H1 (cell line): ENCODE results near the gene MCEE. TPM values are rescaled to one million over a fixed set of nuclear protein-coding genes. Genes with fewer than 3 reads are reported as not detected.

ENCODE experiments used
- CTCF ChIA-PET: fragments of 300-600 bp; sonication (Branson Sonifier 250); formaldehyde crosslinking; loops from one replicate; lab custom pipeline; 2021; ENCODE audit not compliant: partially characterized antibody; lab: Charles Lee
- POLR2A ChIA-PET: fragments of 300-600 bp; sonication (Branson Sonifier 250); formaldehyde crosslinking; loops from one replicate; lab custom pipeline; 2021; ENCODE audit warnings: inconsistent platforms; ENCODE audit not compliant: partially characterized antibody; lab: Charles Lee
- DNase-seq, 2 experiments: peaks; one replicate each; pipeline versions ENCODE4 v3.0.0 to v3.0.0-alpha.2; 2010 to 2022; ENCODE audit warnings: low spot score in 2 of 2, low read depth in 1 of 2, mixed read lengths in 1 of 2
- FAIRE-seq: peaks from 2 replicates; lab custom pipeline; 2011; peaks lifted over from hg19 to GRCh38; lab: Jason Lieb, UNC
- H2AFZ ChIP-seq: 2 replicates; pipeline ENCODE4 v1.8.1; 2012; ENCODE audit warnings: low read length, inconsistent platforms
- H2AK5ac ChIP-seq: 2 replicates; pipeline ENCODE4 v1.6.1; 2013; ENCODE audit warnings: low read depth, low read length
- H2BK120ac ChIP-seq: replicated peaks from 2 replicates; pipeline ENCODE3; 2013; ENCODE audit warnings: low read depth, low read length, inconsistent platforms
- H2BK12ac ChIP-seq: 2 replicates; pipeline ENCODE4 v1.6.1; 2013; ENCODE audit warnings: low read depth, low read length
- H2BK15ac ChIP-seq: 2 replicates; pipeline ENCODE4 v1.6.1; 2013; ENCODE audit warnings: low read length
- H2BK20ac ChIP-seq: 2 replicates; pipeline ENCODE4 v1.6.1; 2013; ENCODE audit warnings: low read length
- H2BK5ac ChIP-seq: 2 replicates; pipeline ENCODE4 v1.6.1; 2013; ENCODE audit warnings: low read depth, low read length
- H3K14ac ChIP-seq: 2 replicates; pipeline ENCODE4 v1.6.1; 2013; ENCODE audit warnings: inconsistent platforms; ENCODE audit not compliant: insufficient read length
- H3K18ac ChIP-seq: 2 replicates; pipeline ENCODE4 v1.6.1; 2013; ENCODE audit warnings: low read length; ENCODE audit errors: extremely low read depth
- H3K23ac ChIP-seq: 2 replicates; pipeline ENCODE4 v1.6.1; 2013; ENCODE audit warnings: inconsistent platforms; ENCODE audit not compliant: insufficient read length
- H3K23me2 ChIP-seq: 2 replicates; pipeline ENCODE4 v1.6.1; 2013; ENCODE audit warnings: low read depth, low read length
- H3K27ac ChIP-seq: 2 replicates; pipeline ENCODE4 v1.6.1; 2011; ENCODE audit warnings: low read depth, low read length, inconsistent platforms
- H3K27me3 ChIP-seq, 4 experiments: replicated peaks in 1 of 4; 1 replicate in 1 of 4; 2 replicates in 3 of 4; pipeline versions ENCODE4 v1.6.1 to v1.8.1; 2011 to 2013; ENCODE audit warnings: low read length in 3 of 4, mild to moderate bottlenecking in 3 of 4, inconsistent platforms in 2 of 4, mixed read lengths in 2 of 4, moderate library complexity in 1 of 4; ENCODE audit not compliant: control insufficient read depth in 3 of 4, insufficient read depth in 3 of 4; ENCODE audit errors: extremely low read depth in 1 of 4
- H3K36me3 ChIP-seq, 4 experiments: 2 replicates each; pipeline versions ENCODE4 v1.6.1 to v1.8.1; 2011 to 2013; ENCODE audit warnings: mild to moderate bottlenecking in 4 of 4, low read length in 3 of 4, moderate library complexity in 2 of 4, control low read depth in 1 of 4, inconsistent platforms in 1 of 4; ENCODE audit not compliant: insufficient read depth in 4 of 4, control insufficient read depth in 2 of 4
- H3K4ac ChIP-seq: replicated peaks from 2 replicates; pipeline ENCODE3; 2013; ENCODE audit warnings: low read length, low read depth, mixed read lengths, inconsistent platforms; ENCODE audit not compliant: insufficient read length
- H3K4me1 ChIP-seq, 4 experiments: replicated peaks in 1 of 4; 1 replicate in 1 of 4; 2 replicates in 3 of 4; pipeline versions ENCODE4 v1.6.1 to v1.8.1; 2011 to 2013; ENCODE audit warnings: low read length in 3 of 4, inconsistent platforms in 2 of 4, mixed read lengths in 1 of 4; ENCODE audit not compliant: insufficient read depth in 4 of 4, control insufficient read depth in 3 of 4
- H3K4me2 ChIP-seq, 2 experiments: 2 replicates each; pipeline versions ENCODE4 v1.6.1 to v1.8.1; 2011 to 2013; ENCODE audit warnings: low read depth in 2 of 2, low read length in 2 of 2, control low read depth in 1 of 2, inconsistent platforms in 1 of 2, mild to moderate bottlenecking in 1 of 2; ENCODE audit not compliant: insufficient read depth in 1 of 2
- H3K4me3 ChIP-seq, 4 experiments: fragments of 200-600, 300-600 bp in 1 of 4; sonication (generic), shearing (Covaris generic), sonication (Bioruptor Twin) in 1 of 4; 2 replicates each; pipeline versions ENCODE4 v1.5.1 to v1.8.1; 2011 to 2016; ENCODE audit warnings: low read length in 4 of 4, low read depth in 3 of 4, control low read depth in 2 of 4, inconsistent platforms in 2 of 4, mild to moderate bottlenecking in 2 of 4, mixed read lengths in 1 of 4, moderate library complexity in 1 of 4; ENCODE audit not compliant: insufficient read depth in 2 of 4; ENCODE audit errors: extremely low read depth in 1 of 4
- H3K56ac ChIP-seq: replicated peaks from 2 replicates; pipeline ENCODE3; 2013; ENCODE audit warnings: low read depth, mild to moderate bottlenecking, mixed read lengths, low read length, inconsistent platforms; ENCODE audit not compliant: insufficient read length
- H3K79me1 ChIP-seq: 2 replicates; pipeline ENCODE4 v1.6.1; 2013; ENCODE audit warnings: low read depth, low read length, control low read depth
- H3K79me2 ChIP-seq, 2 experiments: 2 replicates each; pipeline versions ENCODE4 v1.6.1 to v1.8.1; 2012 to 2013; ENCODE audit warnings: low read length in 2 of 2, mild to moderate bottlenecking in 2 of 2, inconsistent platforms in 1 of 2; ENCODE audit not compliant: insufficient read depth in 2 of 2, control insufficient read depth in 1 of 2
- H3K9ac ChIP-seq, 4 experiments: replicated peaks in 1 of 4; 1 replicate in 1 of 4; 2 replicates in 3 of 4; pipeline versions ENCODE4 v1.6.1 to v1.8.1; 2011 to 2013; ENCODE audit warnings: low read depth in 3 of 4, low read length in 3 of 4, control low read depth in 2 of 4, mild to moderate bottlenecking in 2 of 4, moderate library complexity in 2 of 4, inconsistent platforms in 1 of 4; ENCODE audit errors: extremely low read depth in 1 of 4
- H3K9me3 ChIP-seq, 2 experiments: 2 replicates each; pipeline versions ENCODE4 v1.6.1 to v1.8.1; 2012 to 2013; ENCODE audit warnings: mild to moderate bottlenecking in 2 of 2, moderate library complexity in 2 of 2, control low read depth in 1 of 2, inconsistent platforms in 1 of 2, low read depth in 1 of 2, low read length in 1 of 2, mixed read lengths in 1 of 2; ENCODE audit not compliant: insufficient read depth in 2 of 2
- H4K20me1 ChIP-seq, 2 experiments: replicated peaks in 1 of 2; 2 replicates each; pipeline versions ENCODE3 to v1.8.1; 2011 to 2013; ENCODE audit warnings: inconsistent platforms in 2 of 2, low read length in 2 of 2, mild to moderate bottlenecking in 1 of 2; ENCODE audit not compliant: insufficient read depth in 2 of 2, control insufficient read depth in 1 of 2
- H4K5ac ChIP-seq: 2 replicates; pipeline ENCODE4 v1.6.1; 2013; ENCODE audit warnings: low read length, low read depth, mixed read lengths, inconsistent platforms; ENCODE audit not compliant: insufficient read length
- H4K8ac ChIP-seq: 2 replicates; pipeline ENCODE4 v1.8.0; 2013; ENCODE audit warnings: mild to moderate bottlenecking, moderate library complexity, low read length, inconsistent platforms; ENCODE audit not compliant: insufficient read depth; ENCODE audit errors: extremely low read depth
- H4K91ac ChIP-seq: replicated peaks from 2 replicates; pipeline ENCODE3; 2013; ENCODE audit warnings: low read length, mixed read lengths, inconsistent platforms; ENCODE audit not compliant: insufficient read length
- ATF3 ChIP-seq: IDR thresholded peaks from 2 replicates; pipeline ENCODE4 v1.6.1; 2011; ENCODE audit warnings: low read depth, mild to moderate bottlenecking, low read length; ENCODE audit not compliant: insufficient read depth
- CBX5 ChIP-seq: fragments of 300-800, 300-1000 bp; sonication (generic); IDR thresholded peaks from 2 replicates; pipeline ENCODE4 v1.7.1; 2016; ENCODE audit warnings: antibody characterized with exemption, low read length, low read depth
- CTBP2 ChIP-seq: IDR thresholded peaks from 2 replicates; pipeline ENCODE4 v1.7.0; 2011; ENCODE audit warnings: borderline replicate concordance, mild to moderate bottlenecking, moderate library complexity, mixed read lengths, low read length; ENCODE audit not compliant: insufficient read depth, insufficient read length
- EP300 ChIP-seq, 2 experiments: IDR thresholded peaks; 1 replicate in 1 of 2; 2 replicates in 1 of 2; pipeline ENCODE4 v1.6.1; 2011 to 2012; ENCODE audit warnings: low read depth in 2 of 2, low read length in 2 of 2, mild to moderate bottlenecking in 2 of 2, borderline replicate concordance in 1 of 2, inconsistent platforms in 1 of 2, moderate library complexity in 1 of 2
- JUND ChIP-seq: IDR thresholded peaks from 2 replicates; pipeline ENCODE4 v1.6.1; 2011; ENCODE audit warnings: mild to moderate bottlenecking, improper control_type of control experiment, low read length
- NRF1 ChIP-seq: IDR thresholded peaks from 2 replicates; pipeline ENCODE4 v1.6.1; 2011; ENCODE audit warnings: mild to moderate bottlenecking, low read depth, low read length, improper control_type of control experiment
- POLR2AphosphoS5 ChIP-seq: IDR thresholded peaks from 2 replicates; pipeline ENCODE4 v1.6.1; 2011; ENCODE audit warnings: low read depth, low read length
- SRF ChIP-seq: IDR thresholded peaks from 2 replicates; pipeline ENCODE4 v1.6.1; 2011; ENCODE audit warnings: mild to moderate bottlenecking, low read depth, low read length, moderate library complexity
- TCF12 ChIP-seq: IDR thresholded peaks from 2 replicates; pipeline ENCODE4 v1.6.1; 2011; ENCODE audit warnings: low read depth, mild to moderate bottlenecking, low read length
- ZNF274 ChIP-seq: IDR thresholded peaks from 2 replicates; pipeline ENCODE4 v1.7.0; 2012; ENCODE audit warnings: low read length, borderline replicate concordance; ENCODE audit errors: extremely low read depth
- WGBS, 2 experiments: shearing (Covaris generic) in 1 of 2; methylation state at CpG; one replicate each; pipeline versions ENCODE4 v1.1.6 to v1.1.7; 2013 to 2015; ENCODE audit warnings: low lambda C conversion rate in 2 of 2, mixed read lengths in 2 of 2, inconsistent platforms in 1 of 2, low coverage in 1 of 2, missing lambda C conversion rate in 1 of 2; ENCODE audit not compliant: insufficient replicate concordance in 2 of 2, insufficient coverage in 1 of 2, insufficient read length in 1 of 2; ENCODE audit errors: extremely low coverage in 1 of 2, missing lambda C conversion rate in 1 of 2; 5-methylcytosine and 5-hydroxymethylcytosine counted together
- polyA plus RNA-seq, 7 experiments: library from polyadenylated mRNA; depleted of rRNA in 3 of 7; stranded (reverse) in 5 of 7; unstranded in 2 of 7; fragments of >200 nt in 5 of 7; fragments of 200-250 nt in 2 of 7; gene quantifications; 1 replicate in 5 of 7; 2 replicates in 1 of 7; 4 replicates in 1 of 7; pipeline versions ENCODE4 v1.2.1 to v1.2.3, GENCODE V29; 2011 to 2013; ENCODE audit warnings: missing spikeins in 2 of 7, mixed read lengths in 2 of 7
- total RNA-seq: library from RNA; stranded (reverse); fragmentation: NEBNext Ultra II Directional; extraction: Animal tissue kit (Norgen Biotek cat#: 25700); gene quantifications from 2 replicates; pipeline ENCODE4 v1.2.1, GENCODE V29; 2021

The MCEE gene
- total and polyA plus RNA-seq, 2 of the 8 experiments (the other 6 are each of a cell fraction or from before 2014, with no cell fraction given), result 7.3 to 14.1 TPM

DNA sequence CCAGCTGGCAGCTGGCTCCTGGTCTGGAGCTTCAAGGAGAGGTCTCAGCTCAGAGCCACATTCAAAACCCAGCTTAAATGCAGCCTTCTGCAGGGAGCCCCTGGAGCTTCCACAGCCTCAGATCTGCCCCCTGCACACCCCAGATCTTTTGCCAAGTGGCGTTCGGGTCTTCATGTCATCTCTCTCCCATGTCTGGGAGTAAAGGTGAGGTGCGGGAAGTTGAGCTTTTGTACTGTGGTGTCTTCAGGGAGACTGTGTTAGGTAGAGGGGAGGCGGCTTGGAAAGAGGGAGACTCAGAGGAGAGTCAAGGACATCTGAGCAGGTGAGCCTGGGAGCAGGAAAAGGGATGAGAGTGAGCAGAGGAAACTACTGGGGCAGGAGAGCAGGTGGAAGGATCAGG lies 25.8 kb upstream of the MCEE start:
- no peak overlapping the region for H4K8ac ChIP-seq
- POLR2A ChIA-PET, result interaction anchor here (1.2 to 2.4 kb wide), 3 partner anchors 25 to 176 kb away, joined by 3 to 6 read pairs (median 6); partner anchors contain the start of genes MCEE, MPHOSPH10 and ZNF638
- no peak overlapping the region for H2BK5ac ChIP-seq
- H2BK120ac ChIP-seq, result no peak overlapping the region
- H3K36me3 ChIP-seq, result no peaks in the 10 kb centered on the region
- peaks cover 0 to 2% (median 0%) of the 10 kb centered on the region in 4 experiments; a peak in 3 of 7 replicates for H3K4me1 ChIP-seq
- no peaks in the 10 kb centered on the region for H3K79me1 ChIP-seq
- no peak overlapping the region; the same call in 1 of the 2 replicates for H2BK12ac ChIP-seq
- DNase-seq (no peak), FAIRE-seq (no peak)
- H3K14ac ChIP-seq, result no peak overlapping the region
- H2AK5ac ChIP-seq, result no peak overlapping the region
- no peak overlapping the region for H3K56ac ChIP-seq
- H2AFZ ChIP-seq, result no peak overlapping the region
- H3K9ac ChIP-seq, result no peak overlapping the region
- no peak overlapping the region for H3K4me3 ChIP-seq
- H2BK15ac ChIP-seq, result no peak overlapping the region
- H3K4ac ChIP-seq, result no peak overlapping the region
- 90% methylated on average over 4 of the region's 4 CpGs; no CpG with 5 or more reads in 1 of the 2 experiments for WGBS, 2 experiments
- no peaks in the 10 kb centered on the region for H3K23me2 ChIP-seq
- no peaks in the 10 kb centered on the region; a peak in 1 of 4 replicates for H3K9me3 ChIP-seq
- H3K79me2 ChIP-seq, result no peaks in the 10 kb centered on the region
- H3K18ac ChIP-seq, result no peak overlapping the region
- no peak overlapping the region for H3K4me2 ChIP-seq
- no peaks in the 10 kb centered on the region for H4K20me1 ChIP-seq
- H4K91ac ChIP-seq, result no peak overlapping the region
- no peak overlapping the region for H2BK20ac ChIP-seq
- CTCF ChIA-PET, result interaction anchor here (0.6 to 4.3 kb wide), 23 partner anchors 11 to 1563 kb away, joined by 3 to 25 read pairs (median 5); partner anchors contain the start of gene ZNF638
- H3K27me3 ChIP-seq, result no peaks in the 10 kb centered on the region; a peak in 1 of 7 replicates
- no peak overlapping the region for H3K27ac ChIP-seq
- no peak overlapping the region for H4K5ac ChIP-seq
- no peak overlapping the region for H3K23ac ChIP-seq
- TF ChIP-seq ATF3, result no peak
- TF ChIP-seq NRF1, result no peak
- TF ChIP-seq JUND, result no peak
- TF ChIP-seq ZNF274, result no peak
- TF ChIP-seq CBX5, result no peak
- TF ChIP-seq TCF12, result no peak
- no peak for TF ChIP-seq EP300 (IDR thresholded peaks at IDR 0.05; ENCODE audit: borderline replicate concordance in 1 of 2, low read depth in 2 of 2, low read length in 2 of 2)
- no peak for TF ChIP-seq SRF
- TF ChIP-seq CTBP2, result no peak
- TF ChIP-seq POLR2AphosphoS5, result no peak
